Activated naive CD8-positive, alpha-beta T cell treated with anti-CD3 and anti-CD28 coated beads, Interleukin-2, amount 50 U/mL, for 16 hours (primary cell): ENCODE measurements around the gene KLC4.
"Not testable (repeated sequence)": the region's sequence is repeated elsewhere in the genome, so short reads cannot be mapped to it uniquely, and the experiment has no call there.

Experiments used
- DNase-seq: peaks from one replicate; pipeline ENCODE4 v3.0.0-alpha.2; 2020; ENCODE audit warnings: low read depth, low spot score

The KLC4 gene

DNA sequence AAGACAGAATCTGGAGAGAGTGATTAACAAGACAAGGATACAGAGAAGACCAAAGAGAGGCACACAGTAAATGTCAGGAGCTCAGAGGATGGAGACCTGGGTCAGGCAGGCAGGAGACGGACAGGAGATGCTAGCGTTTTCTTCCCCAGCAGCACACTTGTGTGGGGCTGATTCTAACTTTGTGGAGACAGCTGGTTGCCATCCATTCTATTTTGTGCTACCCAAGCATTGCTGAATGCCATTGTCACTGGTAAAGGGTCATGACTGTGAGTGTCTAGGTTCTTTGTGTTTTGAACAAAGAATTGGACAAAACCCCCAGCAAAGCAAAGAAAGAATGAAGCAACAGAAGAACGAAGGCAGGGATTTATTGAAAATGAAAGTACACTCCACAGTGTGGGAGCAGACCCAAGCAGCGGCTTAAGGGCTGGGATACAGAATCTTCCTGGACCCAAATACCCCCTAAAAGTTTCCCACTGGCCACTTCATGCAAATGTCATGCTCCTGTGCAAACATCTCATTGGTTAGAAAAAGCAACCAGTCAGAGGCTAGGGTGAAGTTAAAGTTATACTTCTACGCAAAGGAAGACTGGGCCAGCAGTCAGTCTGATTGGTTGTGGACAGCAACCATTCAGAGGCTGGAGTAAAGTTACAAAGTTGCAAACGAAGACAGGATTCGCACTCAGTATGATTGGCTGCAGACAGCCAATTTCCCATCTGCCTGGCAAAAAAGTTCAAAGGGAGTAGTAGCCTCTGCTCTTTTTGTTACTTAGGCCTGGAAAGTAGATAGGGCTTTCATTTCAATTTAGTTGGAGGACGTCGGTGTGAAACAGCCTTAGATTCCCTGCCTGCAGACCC is 34.2 kb downstream of the KLC4 start:
- no peak for DNase-seq

DNA sequence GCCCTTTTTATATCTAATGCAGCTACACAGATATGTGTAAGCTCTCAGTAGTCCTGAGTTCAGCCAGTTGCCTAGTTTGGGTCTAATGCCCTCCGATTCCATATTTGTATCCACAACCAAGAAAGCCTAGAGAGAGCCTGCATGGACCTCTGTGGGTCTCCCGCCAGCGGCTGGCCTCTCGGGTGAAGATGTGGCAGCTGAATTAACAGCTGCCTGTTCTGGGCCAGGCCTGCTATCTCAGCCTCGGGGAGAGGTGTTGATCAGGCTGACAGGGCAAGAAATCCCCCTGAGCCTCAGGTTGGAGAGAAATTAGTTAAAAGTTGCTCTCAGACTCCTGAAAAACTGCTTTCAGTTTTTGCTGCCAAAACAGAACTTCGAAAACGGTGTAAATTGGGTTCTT is 36.5 kb downstream of the KLC4 start:
- DNase-seq = no peak

DNA sequence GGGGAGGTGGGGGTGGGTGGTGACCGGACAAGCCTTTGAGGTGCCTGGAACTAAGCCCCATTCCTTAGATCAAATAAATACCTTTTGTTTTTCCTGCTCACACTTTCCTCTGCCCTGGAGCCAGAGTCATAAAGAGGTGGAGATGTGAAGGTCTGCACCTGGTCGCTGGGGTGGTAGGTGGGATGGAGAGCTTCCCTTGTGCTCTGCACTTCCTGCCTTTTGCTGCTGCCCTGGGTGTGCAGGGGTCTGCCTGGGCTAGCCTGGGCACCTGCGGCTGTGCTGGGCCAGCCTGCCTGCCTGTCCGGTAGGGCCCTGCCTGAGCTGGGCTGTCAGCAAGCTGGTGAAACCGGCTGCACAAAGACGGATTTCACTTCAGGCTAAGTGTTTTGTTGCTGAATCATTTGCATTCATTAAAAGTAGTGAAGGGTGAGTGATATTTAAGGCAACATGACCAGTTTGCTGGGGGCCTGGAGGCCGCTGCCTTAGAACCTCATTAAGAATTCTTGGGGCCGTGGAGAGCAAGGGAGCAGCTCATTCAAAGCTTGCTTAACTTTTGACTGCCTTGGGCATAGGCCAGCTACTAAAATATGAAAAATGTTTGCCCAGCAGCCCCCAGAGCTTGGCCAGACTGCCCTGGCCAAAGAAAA is 37.1 kb downstream of the KLC4 start:
- no peak for DNase-seq

DNA sequence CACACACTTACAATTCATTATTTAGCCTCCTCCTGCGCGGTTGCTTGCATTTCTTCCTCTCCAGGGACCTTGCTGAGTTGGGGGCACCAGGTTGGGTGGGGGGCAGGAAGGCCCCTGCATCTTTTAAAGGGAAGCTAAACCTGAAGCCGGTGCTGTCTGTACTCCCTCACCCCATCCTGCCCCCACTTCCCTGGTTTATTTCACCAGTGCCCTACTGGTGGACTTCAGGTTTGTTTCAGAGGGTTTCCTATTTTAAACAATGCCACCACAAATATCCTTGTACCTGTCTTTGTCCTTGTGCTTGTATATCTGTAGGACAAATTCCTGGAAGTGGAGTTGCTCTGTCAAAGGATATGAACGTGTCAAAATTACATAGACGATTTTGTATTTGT is 37.7 kb downstream of the KLC4 start:
- DNase-seq = no peak

DNA sequence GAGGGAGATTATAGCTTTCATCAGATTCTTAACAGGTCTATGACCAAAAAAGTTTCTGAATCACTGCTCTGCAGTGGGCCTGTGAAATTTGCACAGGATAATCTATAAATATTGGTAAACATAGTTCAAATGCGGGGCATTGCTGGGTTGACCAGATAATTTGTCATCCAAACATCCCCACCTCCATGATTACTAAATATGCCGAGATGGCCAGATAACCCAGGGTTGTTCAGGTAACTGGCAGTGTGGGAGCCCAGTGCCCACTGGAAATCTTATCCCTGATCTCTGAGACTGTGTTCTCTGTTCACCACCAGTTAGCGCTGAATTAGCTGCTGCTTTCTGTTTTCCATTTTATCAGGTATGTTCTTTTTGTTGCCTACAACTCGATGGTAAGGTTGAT is 38.1 kb downstream of the KLC4 start:
- no peak for DNase-seq

DNA sequence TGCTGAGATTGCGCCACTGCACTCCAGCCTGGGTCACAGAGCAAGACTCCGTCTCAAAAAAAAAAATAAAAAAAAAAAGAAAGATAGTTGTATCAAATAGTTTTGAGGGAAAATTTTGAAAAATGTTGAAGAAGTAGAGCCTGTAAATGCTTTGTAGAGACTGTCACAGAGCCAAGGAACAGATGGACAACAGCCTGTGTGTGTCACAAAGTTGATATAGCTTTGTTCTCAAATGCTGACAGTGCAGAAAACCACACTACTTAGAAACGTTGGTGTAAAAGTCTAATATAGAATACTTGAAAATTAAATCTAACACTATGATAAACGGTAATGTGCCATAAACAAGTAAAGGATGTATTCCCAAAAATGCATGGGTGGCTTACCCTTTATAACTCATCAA is 42.1 kb downstream of the KLC4 start:
- no peak for DNase-seq

DNA sequence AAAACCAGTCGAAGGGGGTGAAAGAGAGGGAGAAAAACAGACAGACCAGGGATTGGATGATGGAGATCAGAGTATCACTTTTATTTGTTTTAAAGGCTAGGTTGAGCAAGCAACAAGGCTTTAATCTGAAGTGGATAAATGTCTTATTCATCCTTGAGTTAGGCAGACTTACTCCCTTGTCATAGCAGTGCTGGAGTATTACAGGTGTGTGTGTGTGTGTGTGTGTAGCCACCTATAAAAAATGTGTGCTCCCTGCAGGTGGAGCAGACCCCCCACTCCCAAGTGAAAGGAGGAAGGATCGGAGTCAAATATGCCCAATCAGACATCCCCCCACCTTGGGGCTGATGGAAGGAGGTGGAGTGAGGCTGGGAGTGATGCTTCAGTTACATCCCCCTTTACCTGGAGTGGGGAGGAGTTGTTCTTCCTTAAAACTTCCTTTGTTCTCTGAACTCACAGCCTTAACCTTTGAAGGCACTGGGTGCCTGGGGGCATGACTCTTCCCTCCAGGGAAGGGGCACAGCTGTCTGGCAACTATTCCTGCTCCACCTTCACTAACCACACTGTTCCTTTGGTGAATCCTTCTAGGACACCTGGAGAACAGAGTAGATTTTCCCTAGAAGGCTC is 43.9 kb downstream of the KLC4 start:
- no peak for DNase-seq

DNA sequence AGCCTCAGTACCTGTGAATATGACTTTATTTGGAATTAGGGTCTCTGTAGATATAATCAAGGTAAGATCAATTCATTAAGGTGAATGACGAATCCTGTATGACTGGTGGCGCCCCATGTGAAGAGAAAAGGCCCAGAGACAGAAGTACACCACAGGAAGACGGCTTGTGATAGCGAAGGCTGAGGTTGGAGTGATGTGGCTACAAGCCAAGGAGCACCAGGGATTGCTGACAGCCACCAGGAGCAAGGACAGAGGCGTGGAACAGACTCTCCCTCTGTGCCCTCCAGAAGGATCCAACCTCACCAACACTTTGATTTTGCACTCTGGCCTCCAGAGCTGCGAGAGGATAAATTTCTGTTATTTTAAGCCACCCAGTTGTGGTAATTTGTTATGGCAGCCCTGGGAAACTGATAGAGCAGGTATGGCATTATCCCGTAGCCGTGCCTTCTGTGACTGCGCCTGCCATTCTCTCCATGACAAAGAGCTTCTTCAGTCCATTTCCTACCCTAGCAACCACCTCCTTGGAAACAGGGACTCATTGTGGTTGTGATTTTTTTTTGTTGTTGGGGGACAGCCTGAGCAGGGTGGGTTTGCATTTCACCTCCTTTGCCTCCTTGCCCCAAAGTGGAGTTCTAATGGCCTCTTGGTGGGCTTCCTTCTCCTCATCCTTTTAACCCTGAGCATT is 46.2 kb downstream of the KLC4 start:
- no peak for DNase-seq

DNA sequence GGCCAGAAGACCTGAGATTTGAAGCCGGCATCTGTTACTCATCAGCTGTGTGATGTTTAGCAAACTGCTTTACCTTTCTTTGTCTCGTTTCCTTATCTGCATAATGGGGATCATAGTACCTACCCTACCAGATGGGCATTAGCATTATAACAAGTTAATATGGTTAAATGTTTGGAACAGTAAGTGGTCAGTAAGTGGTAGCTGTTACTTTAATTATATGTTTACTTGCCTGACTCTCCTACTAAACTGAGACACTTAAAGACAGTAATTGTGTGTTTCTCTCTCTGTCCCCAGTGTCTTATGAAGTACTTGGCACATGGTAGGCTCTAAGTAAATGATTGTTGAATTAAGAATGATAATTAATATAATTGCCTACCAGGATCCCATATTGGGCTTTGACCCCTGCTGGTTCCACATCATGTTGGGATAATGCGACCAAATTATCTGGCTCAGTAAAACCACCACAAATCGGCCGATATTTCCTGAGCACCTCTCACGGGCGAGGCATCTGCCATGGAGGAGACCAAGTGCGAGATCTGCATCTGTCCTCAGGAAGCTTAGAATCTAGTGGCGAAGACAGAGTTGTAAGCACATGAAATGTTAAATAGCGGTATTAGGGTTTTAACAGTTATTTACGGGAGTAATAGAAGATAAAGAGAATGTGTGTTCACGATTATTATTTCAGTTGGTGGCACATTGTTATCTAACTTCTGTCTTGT is 48.1 kb downstream of the KLC4 start:
- DNase-seq = no peak

DNA sequence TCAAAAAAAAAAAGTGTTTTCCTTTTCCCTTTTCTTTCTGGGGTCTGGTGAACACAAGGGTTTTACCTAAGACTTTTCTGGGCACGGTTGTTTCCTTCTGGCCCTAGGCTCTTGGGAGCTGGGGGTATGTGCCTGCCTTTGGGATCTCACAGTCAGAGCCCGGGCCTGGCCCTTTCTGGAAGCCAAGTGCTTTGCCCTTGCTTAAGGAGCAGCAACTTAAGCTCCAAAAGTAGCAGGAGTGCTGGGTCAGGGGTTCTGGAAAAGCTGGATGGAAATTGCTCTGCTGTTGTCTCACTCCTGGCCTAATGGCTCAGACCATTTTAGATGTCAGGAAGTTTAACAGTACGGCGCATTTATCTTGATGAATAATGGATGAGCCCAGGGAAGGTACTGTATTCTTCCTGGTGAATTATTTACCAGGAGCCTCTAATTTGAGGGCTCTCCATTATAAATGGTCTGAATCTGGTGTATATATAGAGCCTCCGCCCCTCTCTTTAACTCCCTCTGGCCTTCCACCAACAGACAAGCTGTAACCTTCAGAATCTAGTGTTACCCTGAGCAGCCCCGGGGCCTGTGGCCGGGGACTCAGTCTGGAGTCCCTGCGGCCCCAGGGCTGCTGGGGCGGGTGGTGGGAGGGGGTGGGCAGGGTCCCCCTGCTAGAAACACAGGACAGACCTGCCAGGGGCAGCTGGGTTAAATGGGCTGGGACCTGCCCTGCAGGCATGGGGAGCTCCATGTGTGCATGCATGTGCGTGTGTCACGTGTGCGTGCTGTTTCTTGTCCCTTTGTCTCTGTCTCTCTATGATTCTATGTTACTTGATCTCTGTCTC is 54.2 kb downstream of the KLC4 start:
- no peak for DNase-seq

DNA sequence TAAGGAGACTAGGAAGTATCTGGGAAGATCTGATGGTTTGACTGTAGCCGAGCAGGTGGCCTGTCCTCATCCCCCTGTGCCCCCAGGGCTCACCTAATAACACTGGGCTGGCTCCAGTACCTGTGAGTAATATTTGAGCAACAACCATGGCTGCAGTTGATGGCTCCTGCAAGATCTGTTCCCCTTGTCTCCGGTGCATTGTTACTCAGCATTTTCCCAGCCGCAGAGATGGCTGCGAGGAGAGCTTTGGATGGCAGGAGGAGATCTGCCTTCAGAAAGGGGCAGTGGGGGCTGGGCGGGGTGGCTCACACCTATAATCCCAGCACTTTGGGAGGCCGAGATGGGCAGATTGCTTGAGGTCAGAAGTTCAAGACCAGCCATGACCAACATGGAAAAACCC is 55.9 kb downstream of the KLC4 start:
- DNase-seq = no peak

DNA sequence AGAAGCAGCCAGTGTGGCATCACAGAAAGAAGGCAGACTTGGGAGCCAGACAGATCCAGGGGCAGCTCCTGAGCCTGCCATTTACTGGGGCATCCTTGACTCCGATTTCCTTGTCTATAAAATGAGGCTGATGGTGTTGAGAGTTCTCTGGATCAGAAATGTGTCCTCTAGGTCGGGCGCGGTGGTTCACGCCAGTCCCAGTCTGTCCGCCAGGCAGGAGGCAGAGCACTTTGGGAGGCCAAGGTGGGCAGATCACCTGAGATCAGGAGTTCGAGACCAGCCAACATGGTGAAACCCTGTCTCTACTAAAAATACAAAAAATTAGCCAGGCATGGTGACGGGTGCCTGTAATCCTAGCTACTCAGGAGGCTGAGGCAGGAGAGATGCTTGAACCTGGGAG is 58.0 kb downstream of the KLC4 start:
- not testable (repeated sequence) for DNase-seq

DNA sequence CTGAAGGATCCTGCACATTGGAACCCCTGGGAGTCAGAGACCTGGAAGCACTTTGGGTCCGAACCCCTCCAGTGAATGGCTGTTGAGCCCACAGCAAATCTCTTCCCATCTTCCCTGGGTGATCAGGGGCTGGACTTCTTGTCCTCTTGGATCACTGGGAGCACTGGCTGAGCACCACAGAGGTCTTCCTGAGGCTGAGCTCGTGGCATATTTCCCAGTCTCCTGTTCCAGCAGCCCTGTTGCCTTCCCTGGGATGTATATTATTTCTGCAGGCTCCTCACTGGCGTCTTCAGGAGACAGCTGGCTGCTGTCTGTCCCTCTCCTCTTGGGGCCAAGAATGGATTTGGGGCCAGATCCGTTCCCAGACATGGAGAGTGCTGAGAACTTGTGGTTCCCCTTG is 60.1 kb downstream of the KLC4 start:
- no peak for DNase-seq

DNA sequence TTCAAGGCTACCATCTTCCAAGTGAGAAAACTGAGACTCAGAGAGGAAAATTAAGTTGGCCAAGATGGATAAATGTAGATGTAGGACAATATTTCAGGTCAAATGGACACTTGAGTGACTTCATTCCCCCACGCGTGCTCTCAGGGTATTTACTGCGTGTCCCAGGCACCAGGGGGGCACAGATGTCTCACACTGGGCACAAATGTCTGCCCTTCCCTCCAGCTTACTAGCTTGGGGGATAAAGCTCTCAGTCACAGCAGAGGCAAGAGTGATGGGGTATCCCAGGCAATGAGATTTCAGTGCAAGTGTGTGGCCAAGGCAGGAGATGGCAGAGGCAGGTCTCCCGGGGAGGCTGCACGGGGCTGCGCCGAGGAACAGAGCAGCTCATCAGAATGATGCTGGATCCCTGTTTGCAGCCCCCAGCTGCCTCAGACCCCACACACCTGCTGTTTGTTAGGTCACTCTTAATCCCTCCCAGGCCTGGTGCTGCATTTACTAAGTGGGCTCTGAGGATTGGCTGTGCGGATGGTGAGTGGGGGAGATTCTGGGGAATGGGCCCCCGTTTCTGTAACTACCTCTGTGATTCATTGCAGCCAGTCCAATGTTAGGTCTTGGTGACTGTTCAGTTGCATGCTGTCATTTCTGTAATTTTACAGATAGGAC is 60.8 kb downstream of the KLC4 start:
- DNase-seq = no peak

DNA sequence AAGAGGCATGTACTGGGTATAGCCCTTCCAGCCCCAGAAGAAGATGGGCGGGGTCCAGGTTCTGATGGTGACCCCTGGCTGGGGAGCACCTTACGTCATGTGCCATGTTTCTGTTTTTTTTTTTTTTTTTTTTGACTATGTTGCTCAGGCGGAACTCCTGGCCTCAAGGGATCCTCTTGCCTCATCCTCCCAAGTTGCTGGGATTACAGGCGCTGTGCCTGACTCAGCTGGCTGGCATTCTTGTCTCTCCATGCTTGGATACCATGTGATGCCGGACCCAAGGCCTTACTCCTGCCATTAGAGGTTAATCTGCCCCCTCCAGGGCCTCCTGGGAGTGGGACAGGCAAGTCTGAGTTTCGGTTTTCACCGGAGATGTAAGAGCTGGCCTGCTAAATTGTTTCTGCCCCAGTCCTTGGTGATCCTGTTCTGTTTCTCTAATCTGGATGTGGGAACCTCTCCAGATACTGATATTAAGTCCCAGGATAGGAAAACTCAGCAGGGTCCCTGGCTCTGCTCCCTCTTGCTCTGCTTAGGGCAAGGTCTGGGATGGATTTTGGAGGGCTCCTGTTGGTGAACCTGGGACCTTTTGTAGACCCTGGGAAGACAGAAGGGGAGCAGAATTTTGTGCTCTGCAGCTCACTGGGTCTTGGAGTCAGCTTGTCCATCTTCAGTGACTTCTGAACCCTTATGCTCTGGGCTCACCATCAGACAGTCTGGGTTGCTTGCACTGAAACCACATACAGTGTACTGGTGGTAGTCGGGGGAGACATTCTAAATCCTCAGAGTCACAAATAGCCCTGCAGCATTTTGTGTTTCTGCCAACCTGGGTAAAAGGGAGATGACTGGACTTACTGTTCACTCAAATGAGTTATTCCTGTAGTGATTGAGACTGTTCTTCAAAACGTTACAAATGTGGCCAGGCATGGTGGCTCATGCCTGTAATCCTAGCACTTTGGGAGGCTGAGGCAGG is 61.8 kb downstream of the KLC4 start:
- DNase-seq = no peak

DNA sequence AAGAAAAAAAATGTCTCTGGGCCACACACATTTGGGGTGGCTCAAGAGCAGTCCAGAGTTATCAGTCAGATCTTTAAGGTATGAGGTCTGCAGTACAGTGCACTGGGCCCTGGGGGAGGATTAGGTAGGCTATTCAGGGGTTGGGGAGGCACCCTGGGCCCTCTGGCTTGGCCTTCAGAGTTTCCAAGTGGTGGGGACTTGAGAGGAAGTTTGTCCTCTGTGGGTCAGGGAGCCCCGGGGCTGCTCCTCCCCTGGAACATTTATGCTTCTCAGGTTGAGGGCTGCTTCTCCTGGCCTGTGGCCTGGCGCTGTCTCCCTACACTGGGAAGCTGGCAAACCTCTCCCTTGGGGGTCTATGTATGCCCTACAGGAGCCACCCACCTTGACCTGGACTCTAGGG is 62.7 kb downstream of the KLC4 start:
- no peak for DNase-seq

DNA sequence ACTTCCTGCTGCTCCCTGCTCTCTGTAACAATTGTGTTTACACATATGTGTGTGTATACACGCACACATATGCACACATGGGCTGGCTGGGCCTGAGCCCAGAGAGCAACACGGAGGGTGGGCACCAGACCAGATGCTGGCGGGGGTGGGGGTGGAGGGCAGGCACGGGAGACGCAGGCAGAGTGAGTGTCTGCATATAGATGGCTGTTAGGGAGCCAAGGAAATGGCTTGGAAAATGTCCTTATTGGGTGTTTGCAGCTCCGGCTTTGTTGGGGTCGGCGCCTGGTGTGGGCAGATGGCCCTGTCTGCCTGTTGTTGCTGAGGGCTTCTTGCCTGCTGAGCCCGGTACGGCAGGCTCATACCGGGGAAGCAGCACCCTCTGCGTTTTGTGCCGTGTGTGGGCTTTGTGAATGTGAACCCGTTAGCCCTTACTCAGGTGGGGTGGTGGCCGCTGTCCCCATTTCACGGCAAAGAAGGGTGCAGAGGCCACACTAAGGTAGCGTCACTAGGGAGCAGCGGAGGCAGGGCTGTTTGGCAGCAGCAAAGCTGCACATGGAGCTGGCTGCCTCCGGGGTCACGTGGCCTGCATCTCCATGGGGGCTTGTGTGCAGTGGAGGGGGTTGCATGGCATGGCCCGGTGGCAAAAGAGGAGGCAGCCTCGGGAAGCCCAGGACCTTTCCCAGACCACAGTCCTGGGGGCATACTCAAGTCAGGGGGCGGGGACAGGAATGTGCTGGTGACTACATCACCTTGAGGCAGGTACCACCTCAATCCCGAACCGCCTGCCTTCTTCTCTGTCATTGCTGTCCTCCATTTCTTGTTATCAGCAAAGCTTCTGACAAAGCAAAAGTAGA is 64.3 kb downstream of the KLC4 start:
- DNase-seq = no peak

DNA sequence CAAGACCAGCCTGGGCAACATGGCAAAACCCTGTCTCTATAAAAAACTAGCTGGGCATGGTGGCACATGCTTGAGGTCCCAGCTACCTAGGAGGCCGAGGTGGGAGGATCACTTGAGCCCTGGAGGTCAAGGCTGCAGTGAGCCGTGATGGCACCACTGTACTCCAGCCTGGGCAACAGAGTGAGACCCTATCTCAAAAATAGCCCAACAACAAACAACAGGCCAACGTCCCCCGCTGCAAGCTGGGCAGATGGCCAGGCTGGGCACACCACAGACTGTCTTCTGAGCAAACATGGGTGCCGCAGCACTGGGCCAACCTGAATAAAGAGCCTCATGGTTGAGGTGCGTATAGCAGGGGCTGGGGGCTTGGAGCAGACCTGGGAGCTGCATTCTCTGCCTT is 65.0 kb downstream of the KLC4 start:
- no peak for DNase-seq
